Ureter (tissue), 1 donor: Measurements from ENCODE around the gene MAN1C1. TPM values are rescaled to one million over a fixed set of nuclear protein-coding genes. Genes with fewer than 3 reads are reported as not detected.
A peak's percentile ranks its signal among the peaks of the same experiment; 100 is the strongest.

Experiments
- DNase-seq: peaks from one replicate; pipeline ENCODE4 v3.0.0-alpha.2; 2020; ENCODE audit warnings: low spot score
- total RNA-seq: library from RNA; stranded (reverse); gene quantifications from one replicate; pipeline ENCODE4 v1.2.4, GENCODE V29; 2023
- donor health status: DM: yes; HTN: yes; CAD: no.

MAN1C1 gene
- total RNA-seq, 1 donor from 2014 or later = 8.7 TPM

DNA sequence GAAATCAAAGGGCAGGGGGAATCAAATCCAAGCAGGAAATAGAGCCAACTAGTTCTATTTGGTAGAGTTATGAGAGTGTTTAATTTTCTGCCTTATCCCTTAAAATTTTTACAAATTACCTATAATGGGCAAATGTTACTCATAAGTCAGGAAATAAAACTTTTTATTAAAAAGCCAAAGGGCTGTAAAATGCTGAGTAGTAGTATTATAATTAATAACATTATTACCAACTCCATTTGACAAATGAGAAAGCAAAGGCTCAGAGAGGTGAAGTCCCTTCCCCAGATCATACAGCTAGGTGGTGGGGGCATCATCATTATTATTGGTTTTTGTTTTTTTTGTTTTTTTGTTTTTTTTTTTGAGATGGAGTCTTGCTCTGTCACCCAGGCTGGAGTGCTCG lies 186.8 kb downstream of the MAN1C1 start:
- no peak for DNase-seq

- DNase-seq = no peak
Measured at GRCh38 chr1:25804244-25804963, 187.8 kb downstream of the MAN1C1 start.

DNA sequence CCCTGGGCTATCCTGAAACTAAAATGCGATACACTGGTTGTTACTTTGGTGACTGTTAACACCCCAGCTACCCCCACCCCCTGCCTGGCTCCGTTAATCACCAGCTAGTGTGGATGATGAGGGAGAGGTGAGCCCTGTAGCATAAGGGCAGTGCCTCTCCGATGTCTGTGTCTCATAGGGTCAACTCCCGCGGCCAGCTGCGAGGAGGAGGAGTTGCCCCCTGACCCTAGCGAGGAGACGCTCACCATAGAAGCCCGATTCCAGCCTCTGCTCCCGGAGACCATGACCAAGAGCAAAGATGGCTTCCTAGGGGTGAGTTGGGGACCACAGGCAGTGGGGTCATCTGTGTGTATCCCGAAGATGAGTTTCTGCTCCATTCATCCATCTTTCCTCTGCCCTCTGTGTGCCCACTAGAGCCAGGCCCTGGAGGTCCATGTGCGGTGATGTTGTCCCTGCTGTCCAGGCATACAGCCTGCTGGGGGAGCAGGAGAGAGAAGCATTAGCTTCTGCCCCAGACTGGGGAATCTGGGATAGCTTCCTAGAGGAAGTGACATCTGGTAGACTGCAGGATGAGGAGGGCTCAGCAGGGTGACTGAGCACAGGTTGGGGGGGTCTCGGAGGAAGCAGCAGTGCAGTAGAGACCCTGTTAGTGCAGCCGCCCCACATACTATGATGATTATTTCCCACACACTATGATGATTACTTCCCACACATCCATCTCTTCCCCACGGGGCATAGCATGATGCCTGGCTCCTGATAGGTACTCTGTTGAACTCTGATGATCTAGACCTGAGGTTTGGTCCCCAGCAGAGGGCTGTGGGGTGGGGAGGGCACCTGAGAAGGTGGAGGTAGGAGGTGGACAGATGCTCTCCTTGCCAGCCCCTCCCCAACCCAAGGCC lies 188.6 kb downstream of the MAN1C1 start:
- DNase-seq = no peak

DNA sequence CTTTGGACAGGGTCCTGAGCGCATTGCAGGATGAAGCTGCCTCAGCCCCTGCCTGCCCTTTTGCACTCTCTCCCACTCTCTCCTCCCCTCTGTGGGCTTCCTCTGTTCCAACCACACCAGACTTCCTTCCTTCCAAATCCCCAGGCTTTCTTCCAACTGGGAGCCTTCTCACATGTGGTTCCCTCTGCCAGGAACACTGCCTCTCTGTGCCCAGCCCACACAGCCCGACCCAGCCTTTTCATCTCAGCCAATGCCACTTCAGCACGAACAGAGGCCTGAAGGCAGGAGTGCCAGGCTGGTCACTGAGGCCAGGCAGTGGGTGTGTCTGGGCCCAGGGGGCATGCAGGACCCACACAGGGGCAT lies 189.3 kb downstream of the MAN1C1 start:
- no peak for DNase-seq

GRCh38 chr1:25806418-25806817 lies 189.8 kb downstream of the MAN1C1 start:
- DNase-seq = no peak

GRCh38 chr1:25807480-25808390 lies 191.1 kb downstream of the MAN1C1 start:
- no peak for DNase-seq

GRCh38 chr1:25808481-25809244 lies 192.1 kb downstream of the MAN1C1 start:
- DNase-seq = no peak

DNA sequence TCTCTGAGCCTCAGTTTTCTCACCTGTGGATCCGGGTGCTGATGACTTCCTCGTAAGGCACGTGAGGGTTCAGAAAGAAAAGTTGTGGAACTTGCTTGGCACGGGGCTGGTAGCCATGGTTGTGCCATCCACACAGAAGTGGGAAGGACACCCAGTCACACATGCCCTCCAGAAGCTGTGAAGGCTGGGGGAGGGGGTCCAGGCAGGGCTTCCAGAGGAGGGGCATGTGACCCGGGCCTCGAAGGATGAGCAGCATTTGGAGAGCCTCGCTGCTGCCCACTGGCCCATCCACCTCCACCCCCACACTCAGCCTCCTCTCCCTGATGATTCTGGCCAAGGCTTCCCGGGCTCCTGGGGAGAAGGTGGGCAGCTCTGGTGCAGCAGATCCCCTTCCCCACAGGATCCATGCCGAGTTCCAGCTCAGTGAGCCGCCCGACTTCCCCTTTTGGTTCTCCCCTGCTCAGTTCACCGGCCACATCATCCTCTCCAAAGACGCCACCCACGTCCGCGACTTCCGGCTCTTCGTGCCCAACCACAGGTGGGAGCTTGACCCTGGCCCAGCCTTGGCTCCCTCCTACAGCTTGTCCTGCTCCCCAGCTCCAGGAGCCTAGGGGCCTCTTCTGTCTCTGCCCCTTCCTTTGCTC lies 192.8 kb downstream of the MAN1C1 start:
- no peak for DNase-seq

DNA sequence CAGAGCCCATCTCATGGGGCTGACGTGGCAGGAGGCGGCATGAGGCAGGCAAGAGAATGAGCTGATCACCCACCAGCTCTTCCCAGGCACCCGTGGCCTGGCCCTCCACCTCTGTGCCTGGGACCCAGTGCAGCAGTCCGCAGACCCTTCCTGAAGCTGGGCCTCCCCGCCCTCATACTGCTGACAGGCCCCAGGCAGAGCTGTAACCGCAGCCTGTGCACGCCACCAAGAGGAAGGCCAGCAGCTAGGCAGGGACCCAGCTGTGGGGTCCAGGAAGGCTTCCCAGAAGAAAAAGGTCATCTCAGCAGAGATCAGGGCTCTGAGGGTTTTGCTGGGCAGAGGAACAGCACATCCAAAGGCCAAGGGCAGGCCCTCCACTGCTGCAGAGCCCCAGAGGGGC lies 193.3 kb downstream of the MAN1C1 start:
- no peak for DNase-seq

GRCh38 chr1:25810341-25811299 lies 194.0 kb downstream of the MAN1C1 start:
- DNase-seq = peak; percentile 77

DNA sequence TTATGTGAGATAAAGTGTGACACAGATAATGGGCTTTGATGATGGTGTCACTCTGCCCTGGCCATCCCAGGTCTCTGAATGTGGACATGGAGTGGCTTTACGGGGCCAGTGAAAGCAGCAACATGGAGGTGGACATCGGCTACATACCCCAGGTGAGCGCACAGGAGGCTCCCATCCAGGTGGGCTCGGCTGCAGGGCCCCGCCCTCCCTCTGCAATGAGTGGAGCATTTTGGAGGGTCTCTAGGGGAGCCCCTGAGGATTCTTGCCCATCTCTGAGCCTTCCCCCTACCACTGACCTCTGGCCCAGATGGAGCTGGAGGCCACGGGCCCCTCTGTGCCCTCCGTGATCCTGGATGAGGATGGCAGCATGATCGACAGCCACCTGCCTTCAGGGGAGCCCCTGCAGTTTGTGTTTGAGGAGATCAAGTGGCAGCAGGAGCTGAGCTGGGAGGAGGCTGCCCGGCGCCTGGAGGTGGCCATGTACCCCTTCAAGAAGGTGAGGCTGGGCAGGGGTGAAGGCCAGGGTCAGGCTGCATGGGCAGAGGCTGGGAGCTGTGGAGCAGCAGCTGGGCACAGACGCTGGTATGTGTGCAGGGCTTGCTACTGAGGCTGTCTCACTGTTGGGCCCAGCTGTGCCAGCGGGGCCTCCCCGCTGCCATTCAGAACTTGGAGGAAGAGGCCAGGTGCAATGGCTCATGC lies 194.9 kb downstream of the MAN1C1 start:
- no peak for DNase-seq

GRCh38 chr1:25813071-25813733 lies 196.6 kb downstream of the MAN1C1 start:
- no peak for DNase-seq

DNA sequence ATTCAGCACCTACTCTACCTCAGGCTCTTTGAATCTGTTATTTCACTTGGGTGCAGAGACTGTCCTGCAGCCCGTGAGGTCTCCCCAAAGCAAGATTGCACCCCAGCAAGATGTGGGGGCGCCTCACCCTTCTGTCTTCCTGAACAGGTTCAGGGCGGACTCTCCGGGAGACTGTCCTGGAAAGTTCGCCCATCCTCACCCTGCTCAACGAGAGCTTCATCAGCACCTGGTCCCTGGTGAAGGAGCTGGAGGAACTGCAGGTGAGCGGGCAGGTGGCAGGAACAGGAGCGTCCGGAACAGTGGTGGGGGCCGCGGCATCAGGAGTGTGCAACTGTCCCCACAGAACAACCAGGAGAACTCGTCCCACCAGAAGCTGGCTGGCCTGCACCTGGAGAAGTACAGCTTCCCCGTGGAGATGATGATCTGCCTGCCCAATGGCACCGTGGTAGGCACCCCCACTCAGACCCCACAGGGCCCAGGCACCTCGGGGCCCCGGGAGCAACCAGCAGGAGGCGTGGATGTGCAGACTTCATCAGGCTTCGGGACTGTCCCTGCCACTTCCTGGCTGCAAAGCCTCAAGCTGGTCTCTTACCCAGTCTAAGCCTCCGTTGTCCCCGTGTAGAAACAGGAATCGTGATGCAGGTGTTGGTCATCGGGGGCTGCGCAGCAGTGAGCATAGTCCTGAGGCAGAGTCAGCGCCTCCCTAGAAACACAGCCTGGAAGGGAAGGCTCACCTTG lies 197.3 kb downstream of the MAN1C1 start:
- no peak for DNase-seq

- no peak for DNase-seq
Measured at GRCh38 chr1:25814549-25815087, 198.0 kb downstream of the MAN1C1 start.

- DNase-seq = no peak
Measured at GRCh38 chr1:25815208-25816111, 198.9 kb downstream of the MAN1C1 start.

DNA sequence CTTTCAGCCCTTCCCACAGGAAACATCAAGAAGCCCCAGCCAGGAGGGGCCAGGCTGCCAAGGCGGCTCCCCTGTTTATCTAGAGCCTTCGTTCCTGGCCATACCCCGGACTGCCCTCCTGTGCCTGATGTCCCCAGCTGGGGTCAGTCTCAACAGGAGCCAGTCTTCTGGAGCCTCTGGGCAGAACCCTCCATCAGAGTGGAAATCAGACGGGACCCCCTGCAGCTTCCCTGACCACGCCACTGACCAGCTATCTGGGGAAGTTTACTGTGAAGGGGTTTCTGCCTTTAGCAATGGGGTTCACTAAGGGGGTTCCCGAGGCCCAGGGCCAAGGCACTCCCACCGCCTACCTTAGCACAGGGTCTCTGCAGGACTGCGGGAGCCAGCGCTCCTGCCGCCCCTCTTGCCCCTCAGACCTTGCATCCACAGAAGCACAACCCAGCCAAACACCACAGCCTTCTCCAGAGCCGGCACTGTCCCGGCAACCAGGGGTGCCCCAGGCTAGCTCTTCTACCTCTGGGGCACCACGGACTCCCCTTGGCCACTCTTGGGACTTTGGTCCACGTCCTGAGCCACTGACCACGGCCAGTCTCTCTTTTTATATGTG lies 199.6 kb downstream of the MAN1C1 start:
- no peak for DNase-seq
